NCI-H524 treated with DMSO at 0.1 percent for 48 hours (cell line): Measurements from ENCODE around the gene ITGA6.

Source experiments
- DNase-seq: peaks from one replicate; lab custom pipeline; 2025; lab: John Stamatoyannopoulos, UW

ITGA6 gene

GRCh38 chr2:172416447-172417058 lies 10.8 kb upstream of the ITGA6 start:
- no peak for DNase-seq

GRCh38 chr2:172420216-172420615 lies 7.2 kb upstream of the ITGA6 start:
- DNase-seq = peak; percentile 27

- DNase-seq = no peak
Observed at GRCh38 chr2:172423160-172423559, 4.2 kb upstream of the ITGA6 start.

GRCh38 chr2:172425336-172425735 lies 2.0 kb upstream of the ITGA6 start:
- peak; percentile 65 for DNase-seq

GRCh38 chr2:172426635-172427255 lies 641 bp upstream of the ITGA6 start:
- no peak for DNase-seq

GRCh38 chr2:172427990-172428831 lies 825 bp downstream of the ITGA6 start:
- DNase-seq = no peak

GRCh38 chr2:172428832-172429210 lies 1.4 kb downstream of the ITGA6 start:
- DNase-seq = no peak

- no peak for DNase-seq
Observed at GRCh38 chr2:172429301-172429968, 2.0 kb downstream of the ITGA6 start.

GRCh38 chr2:172430027-172430426 lies 2.6 kb downstream of the ITGA6 start:
- DNase-seq = no peak

- no peak for DNase-seq
Observed at GRCh38 chr2:172430678-172431077, 3.3 kb downstream of the ITGA6 start.

GRCh38 chr2:172431463-172431862 lies 4.1 kb downstream of the ITGA6 start:
- DNase-seq = no peak

GRCh38 chr2:172431993-172432392 lies 4.6 kb downstream of the ITGA6 start:
- DNase-seq = no peak

GRCh38 chr2:172433144-172433543 lies 5.8 kb downstream of the ITGA6 start:
- DNase-seq = no peak

GRCh38 chr2:172434821-172435605 lies 7.6 kb downstream of the ITGA6 start:
- DNase-seq = no peak

- no peak for DNase-seq
Observed at GRCh38 chr2:172435606-172435911, 8.2 kb downstream of the ITGA6 start.

- DNase-seq = no peak
Observed at GRCh38 chr2:172436889-172437288, 9.5 kb downstream of the ITGA6 start.

GRCh38 chr2:172437419-172438341 lies 10.3 kb downstream of the ITGA6 start:
- DNase-seq = no peak

- no peak for DNase-seq
Observed at GRCh38 chr2:172438741-172439508, 11.5 kb downstream of the ITGA6 start.

GRCh38 chr2:172439509-172439860 lies 12.1 kb downstream of the ITGA6 start:
- no peak for DNase-seq

GRCh38 chr2:172439911-172440310 lies 12.5 kb downstream of the ITGA6 start:
- no peak for DNase-seq
